Dermis blood vessel endothelial cell (primary cell): Measurements from ENCODE around the gene HCN3. TPM values are rescaled to one million over a fixed set of nuclear protein-coding genes. Genes with fewer than 3 reads are reported as not detected.
A peak's percentile ranks its signal among the peaks of the same experiment; 100 is the strongest.
"Not testable (repeated sequence)": the region's sequence is repeated elsewhere in the genome, so short reads cannot be mapped to it uniquely, and the experiment has no call there.

Experiments used
- DNase-seq: peaks from one replicate; pipeline ENCODE4 v3.0.0; 2010
- total RNA-seq: library from RNA; depleted of rRNA; stranded (reverse); fragments of >200 nt; gene quantifications from 2 replicates; pipeline ENCODE4 v1.2.3, GENCODE V29; 2014

Gene HCN3
- total RNA-seq, 1 donor from 2014 or later: 0.85 TPM

- no peak for DNase-seq
Measured at GRCh38 chr1:155285631-155286044, 8.4 kb downstream of the HCN3 start.

GRCh38 chr1:155286544-155286943, 9.3 kb downstream of the HCN3 start:
- DNase-seq: no peak

- DNase-seq: no peak
Measured at GRCh38 chr1:155287987-155288543, 10.8 kb downstream of the HCN3 start.

- DNase-seq: not testable (repeated sequence)
Measured at GRCh38 chr1:155291006-155291405, 13.7 kb downstream of the HCN3 start.

GRCh38 chr1:155293086-155293749, 16.0 kb downstream of the HCN3 start:
- DNase-seq: no peak

GRCh38 chr1:155294520-155295182, 17.4 kb downstream of the HCN3 start:
- no peak for DNase-seq

- DNase-seq: no peak
Measured at GRCh38 chr1:155295183-155295941, 18.1 kb downstream of the HCN3 start.

GRCh38 chr1:155295942-155296267, 18.6 kb downstream of the HCN3 start:
- DNase-seq: no peak

GRCh38 chr1:155296661-155297060, 19.4 kb downstream of the HCN3 start:
- no peak for DNase-seq

- DNase-seq: no peak
Measured at GRCh38 chr1:155297384-155297783, 20.1 kb downstream of the HCN3 start.

GRCh38 chr1:155300024-155300423, 22.8 kb downstream of the HCN3 start:
- DNase-seq: no peak

- DNase-seq: no peak
Measured at GRCh38 chr1:155300553-155301329, 23.5 kb downstream of the HCN3 start.

GRCh38 chr1:155301342-155301841, 24.1 kb downstream of the HCN3 start, which contains the start of gene PKLR:
Gene PKLR (minus strand): TSS chr1:155301438. CDS start chr1:155301395, 43 bp downstream.
- DNase-seq: no peak

GRCh38 chr1:155304558-155305063, 27.3 kb downstream of the HCN3 start:
- no peak for DNase-seq

- DNase-seq: no peak
Measured at GRCh38 chr1:155305881-155306391, 28.7 kb downstream of the HCN3 start.

GRCh38 chr1:155307247-155307740, 30.0 kb downstream of the HCN3 start:
- peak; percentile 75 for DNase-seq

- peak; percentile 100 for DNase-seq
Measured at GRCh38 chr1:155308493-155309422, 31.5 kb downstream of the HCN3 start, which contains the start of gene FDPS. Gene FDPS (plus strand): TSS chr1:155308866. CDS start chr1:155309790, 924 bp downstream.

- peak; percentile 85 for DNase-seq
Measured at GRCh38 chr1:155309423-155310021, 32.3 kb downstream of the HCN3 start.

- no peak for DNase-seq
Measured at GRCh38 chr1:155313261-155313660, 36.0 kb downstream of the HCN3 start.

- DNase-seq: no peak
Measured at GRCh38 chr1:155316922-155317321, 39.7 kb downstream of the HCN3 start.
